Medulla oblongata (tissue), 1 donor: ENCODE data around the gene PLCG1.

Experiments
- DNase-seq: peaks from one replicate; pipeline ENCODE4 v3.0.0-alpha.2; 2015; ENCODE audit errors: extremely low spot score

PLCG1 gene

GRCh38 chr20:41213150-41213820 is 75.9 kb downstream of the PLCG1 start:
- DNase-seq, result peak; percentile 71

- DNase-seq, result peak; percentile 17
Observed at GRCh38 chr20:41214202-41214601, 76.9 kb downstream of the PLCG1 start.

GRCh38 chr20:41214666-41215065 is 77.3 kb downstream of the PLCG1 start:
- DNase-seq, result no peak

GRCh38 chr20:41217422-41217821 is 80.1 kb downstream of the PLCG1 start:
- DNase-seq, result no peak

GRCh38 chr20:41218466-41218865 is 81.1 kb downstream of the PLCG1 start:
- peak; percentile 3 for DNase-seq

GRCh38 chr20:41219824-41220223 is 82.5 kb downstream of the PLCG1 start:
- no peak for DNase-seq

- peak; percentile 62 for DNase-seq
Observed at GRCh38 chr20:41221614-41222218, 84.4 kb downstream of the PLCG1 start.

GRCh38 chr20:41222296-41222695 is 85.0 kb downstream of the PLCG1 start:
- DNase-seq, result peak; percentile 96

GRCh38 chr20:41222703-41223102 is 85.4 kb downstream of the PLCG1 start:
- no peak for DNase-seq

- DNase-seq, result peak; percentile 46
Observed at GRCh38 chr20:41223112-41223511, 85.8 kb downstream of the PLCG1 start.

- peak; percentile 30 for DNase-seq
Observed at GRCh38 chr20:41224281-41224680, 86.9 kb downstream of the PLCG1 start.

- no peak for DNase-seq
Observed at GRCh38 chr20:41225091-41225490, 87.7 kb downstream of the PLCG1 start.

- DNase-seq, result no peak
Observed at GRCh38 chr20:41226426-41226825, 89.1 kb downstream of the PLCG1 start.
